Uterus (tissue), 4 donors: ENCODE measurements around the gene CD96. TPM values are rescaled to one million over a fixed set of nuclear protein-coding genes. Genes with fewer than 3 reads are reported as not detected.

Experiments used
- DNase-seq, 2 donors: peaks; one replicate each; pipeline ENCODE4 v3.0.0-alpha.2; 2019 to 2020
- H3K27ac ChIP-seq, 2 donors: fragments of 200-600 bp; sonication (generic); 1 replicate in 1 of 2; 2 replicates in 1 of 2; pipeline ENCODE4 v1.5.1; 2016 to 2018
- H3K27me3 ChIP-seq, 2 donors: fragments of 200-600 bp; sonication (generic); one replicate each; pipeline ENCODE4 v1.5.1; 2018 to 2019; ENCODE audit warnings: control low read depth in 1 of 2
- H3K36me3 ChIP-seq, 2 donors: fragments of 200-600 bp; sonication (generic); one replicate each; pipeline ENCODE4 v1.5.1; 2019; ENCODE audit warnings: control low read depth in 1 of 2
- H3K4me1 ChIP-seq, 2 donors: fragments of 200-600 bp; sonication (generic); one replicate each; pipeline ENCODE4 v1.5.1; 2018 to 2019; ENCODE audit warnings: control low read depth in 1 of 2
- H3K4me3 ChIP-seq, 2 donors: fragments of 200-600 bp; sonication (generic); 1 replicate in 1 of 2; 2 replicates in 1 of 2; pipeline ENCODE4 v1.5.1; 2018 to 2019; ENCODE audit warnings: mild to moderate bottlenecking in 1 of 2
- H3K9me3 ChIP-seq, 2 donors: fragments of 200-600 bp; sonication (generic); one replicate each; pipeline ENCODE4 v1.5.1; 2019; ENCODE audit warnings: control low read depth in 1 of 2
- CTCF ChIP-seq, 4 experiments: fragments of 200-600 bp in 2 of 4; fragments of 450-650 bp in 2 of 4; sonication (generic) in 2 of 4; IDR thresholded peaks; one replicate each; pipeline ENCODE4 v1.5.1; 2016 to 2019; ENCODE audit warnings: antibody characterized with exemption in 4 of 4, mild to moderate bottlenecking in 2 of 4, moderate library complexity in 1 of 4
- POLR2A ChIP-seq, 2 donors: fragments of 450-650 bp; IDR thresholded peaks; one replicate each; pipeline ENCODE4 v1.6.1; 2016; ENCODE audit warnings: antibody characterized with exemption in 2 of 2, mild to moderate bottlenecking in 1 of 2, moderate library complexity in 1 of 2
- intact Hi-C: fragments of 100-400 bp; cut with DNase I; formaldehyde crosslinking; loops from one replicate; pipeline ENCODE4 v1.15.1; 2023; ENCODE audit warnings: low total_unique reads
- total RNA-seq, 4 donors: library from RNA; depleted of rRNA in 3 of 4; stranded (reverse); fragments of >200 nt in 3 of 4; gene quantifications; one replicate each; pipeline versions ENCODE4 v1.1.0 to v1.2.4, GENCODE V29; 2014 to 2023
- donor health status: DM: yes; HTN: yes; CAD: no.

The CD96 gene
- total RNA-seq, 4 donors from 2014 or later = 1.0 to 2.8 (median 2.2) TPM

- Histone ChIP-seq H3K36me3 (no peaks in the 10 kb centered on the region), H3K4me3 (no peak overlapping the region), H3K27ac (no peak overlapping the region), H3K9me3 (no peaks in the 10 kb centered on the region), H3K27me3 (no peaks in the 10 kb centered on the region), H3K4me1 (no peaks in the 10 kb centered on the region)
- intact Hi-C loops = no loop called here
- DNase-seq = no peak
- no peak for TF ChIP-seq CTCF (IDR thresholded peaks at IDR 0.05)
- TF ChIP-seq POLR2A (IDR thresholded peaks at IDR 0.05) = no peak
Observed at GRCh38 chr3:111588527-111588926, 46.5 kb downstream of the CD96 start.

GRCh38 chr3:111589303-111590142, 47.5 kb downstream of the CD96 start:
- H3K4me3 ChIP-seq = no peak overlapping the region
- H3K4me1 ChIP-seq = no peaks in the 10 kb centered on the region
- no peaks in the 10 kb centered on the region for H3K27me3 ChIP-seq
- H3K27ac ChIP-seq = no peak overlapping the region
- no peak for DNase-seq
- no peaks in the 10 kb centered on the region for H3K9me3 ChIP-seq
- intact Hi-C loops = no loop called here
- no peaks in the 10 kb centered on the region for H3K36me3 ChIP-seq
- no peak for TF ChIP-seq POLR2A (IDR thresholded peaks at IDR 0.05)
- no peak for TF ChIP-seq CTCF (IDR thresholded peaks at IDR 0.05)

GRCh38 chr3:111590143-111590491, 48.1 kb downstream of the CD96 start:
- no peak overlapping the region for H3K27ac ChIP-seq
- H3K4me1 ChIP-seq = no peaks in the 10 kb centered on the region
- H3K27me3 ChIP-seq = no peaks in the 10 kb centered on the region
- no peak for DNase-seq
- intact Hi-C loops = no loop called here
- no peak overlapping the region for H3K4me3 ChIP-seq
- TF ChIP-seq POLR2A (IDR thresholded peaks at IDR 0.05) = no peak
- TF ChIP-seq CTCF (IDR thresholded peaks at IDR 0.05) = no peak
- no peaks in the 10 kb centered on the region for H3K9me3 ChIP-seq
- H3K36me3 ChIP-seq = no peaks in the 10 kb centered on the region

- no peak for DNase-seq
- no peak overlapping the region for H3K4me3 ChIP-seq
- intact Hi-C loops = no loop called here
- no peaks in the 10 kb centered on the region for H3K9me3 ChIP-seq
- H3K27ac ChIP-seq = no peak overlapping the region
- no peaks in the 10 kb centered on the region for H3K4me1 ChIP-seq
- no peaks in the 10 kb centered on the region for H3K36me3 ChIP-seq
- TF ChIP-seq POLR2A (IDR thresholded peaks at IDR 0.05) = no peak
- TF ChIP-seq CTCF (IDR thresholded peaks at IDR 0.05) = no peak
- H3K27me3 ChIP-seq = no peaks in the 10 kb centered on the region
Observed at GRCh38 chr3:111591555-111591954, 49.6 kb downstream of the CD96 start.

- no peaks in the 10 kb centered on the region for H3K9me3 ChIP-seq
- TF ChIP-seq CTCF (IDR thresholded peaks at IDR 0.05) (no peak), POLR2A (IDR thresholded peaks at IDR 0.05) (no peak)
- H3K4me1 ChIP-seq = no peaks in the 10 kb centered on the region
- H3K27me3 ChIP-seq = no peaks in the 10 kb centered on the region
- H3K4me3 ChIP-seq = no peak overlapping the region
- H3K27ac ChIP-seq = no peak overlapping the region
- DNase-seq = no peak
- H3K36me3 ChIP-seq = no peaks in the 10 kb centered on the region
- intact Hi-C loops = no loop called here
Observed at GRCh38 chr3:111592143-111592542, 50.1 kb downstream of the CD96 start.
